Calu3 (cell line): Measurements from ENCODE around the gene PPP1R14B. TPM values are rescaled to one million over a fixed set of nuclear protein-coding genes. Genes with fewer than 3 reads are reported as not detected.
A peak's percentile ranks its signal among the peaks of the same experiment; 100 is the strongest.

Experiments
- BruUV-seq: library from RNA; stranded (reverse); fragments of 400-500 nt; replicated peaks from 2 replicates; lab custom pipeline; 2021; lab: Mats Ljungman, UMichigan
- CTCF ChIA-PET: fragments of 300-600 bp; sonication (Branson Sonifier 250); formaldehyde crosslinking; loops from one replicate; lab custom pipeline; 2022; ENCODE audit warnings: antibody characterized with exemption; lab: Charles Lee
- DNase-seq: peaks from one replicate; pipeline ENCODE4 v3.0.0; 2022
- H3K27ac Mint-ChIP-seq: one replicate; pipeline ENCODE4 v1.8.0; 2022; ENCODE audit warnings: mixed read lengths; ENCODE audit not compliant: unreplicated experiment
- H3K27me3 Mint-ChIP-seq: one replicate; pipeline ENCODE4 v1.8.0; 2022; ENCODE audit warnings: mixed read lengths; ENCODE audit not compliant: unreplicated experiment
- H3K36me3 Mint-ChIP-seq: one replicate; pipeline ENCODE4 v1.8.0; 2022; ENCODE audit warnings: mild to moderate bottlenecking, moderate library complexity, mixed read lengths; ENCODE audit not compliant: insufficient read depth, unreplicated experiment
- H3K4me1 Mint-ChIP-seq: one replicate; pipeline ENCODE4 v1.8.0; 2022; ENCODE audit warnings: mild to moderate bottlenecking, low read depth, mixed read lengths; ENCODE audit not compliant: unreplicated experiment
- H3K4me3 Mint-ChIP-seq: one replicate; pipeline ENCODE4 v1.8.0; 2022; ENCODE audit warnings: mild to moderate bottlenecking, low read depth, moderate library complexity, mixed read lengths; ENCODE audit not compliant: unreplicated experiment
- H3K9me3 Mint-ChIP-seq: one replicate; pipeline ENCODE4 v1.8.0; 2022; ENCODE audit warnings: low read depth, mixed read lengths; ENCODE audit not compliant: unreplicated experiment
- CTCF ChIP-seq: fragments of 200-600 bp; IDR thresholded peaks from one replicate; pipeline ENCODE4 v1.8.0; 2022; ENCODE audit warnings: antibody characterized with exemption; ENCODE audit not compliant: unreplicated experiment
- intact Hi-C: fragments of 100-400 bp; cut with micrococcal nuclease; formaldehyde crosslinking; loops from one replicate; pipeline ENCODE4 v1.10.0; 2022; ENCODE audit not compliant: unreplicated experiment
- total RNA-seq: library from RNA; stranded (reverse); gene quantifications from 2 replicates; pipeline ENCODE4 v1.2.3, GENCODE V29; 2022

PPP1R14B gene
- total RNA-seq, 1 experiment from 2014 or later, result 334 TPM

GRCh38 chr11:64239662-64240434, 6.9 kb downstream of the PPP1R14B start:
- Mint-ChIP-seq H3K36me3 (peaks cover 95% of the 10 kb centered on the region), H3K9me3 (no peaks in the 10 kb centered on the region), H3K4me3 (peak overlapping the region; percentile 96), H3K4me1 (peaks cover 42% of the 10 kb centered on the region), H3K27me3 (no peaks in the 10 kb centered on the region), H3K27ac (peak overlapping the region; percentile 89)
- BruUV-seq, result no TSS peak
- CTCF ChIA-PET, result interaction anchor here (0.5 kb wide), 1 partner anchor 34 kb away, joined by 3 read pairs; no protein-coding TSS in a partner anchor
- intact Hi-C loops, result loop anchor here (10.0 kb wide), 1 partner anchor 65 kb away; the partner anchor contains the start of genes CATSPERZ and ESRRA
- no peak for DNase-seq
- TF ChIP-seq CTCF, result no peak

- no peak for TF ChIP-seq CTCF
- Mint-ChIP-seq H3K27ac (no peak overlapping the region), H3K36me3 (peaks cover 90% of the 10 kb centered on the region), H3K4me1 (peaks cover 39% of the 10 kb centered on the region), H3K4me3 (no peak overlapping the region), H3K9me3 (no peaks in the 10 kb centered on the region), H3K27me3 (no peaks in the 10 kb centered on the region)
- BruUV-seq, result no TSS peak
- intact Hi-C loops, result no loop called here
- no peak for DNase-seq
- CTCF ChIA-PET, result no interaction called here
Observed at GRCh38 chr11:64238999-64239398, 7.7 kb downstream of the PPP1R14B start.

- no TSS peak for BruUV-seq
- peaks cover 89% of the 10 kb centered on the region for H3K36me3 Mint-ChIP-seq
- H3K9me3 Mint-ChIP-seq, result no peaks in the 10 kb centered on the region
- no peak for DNase-seq
- peak overlapping the region; percentile 51 for H3K4me3 Mint-ChIP-seq
- peaks cover 30% of the 10 kb centered on the region for H3K4me1 Mint-ChIP-seq
- no peak for TF ChIP-seq CTCF
- CTCF ChIA-PET, result interaction anchor here (0.6 to 1.6 kb wide), 5 partner anchors 12 to 117 kb away, joined by 3 to 6 read pairs (median 5); partner anchors contain the start of genes NUDT22 and TRPT1
- H3K27me3 Mint-ChIP-seq, result no peaks in the 10 kb centered on the region
- intact Hi-C loops, result no loop called here
- peak overlapping the region; percentile 88 for H3K27ac Mint-ChIP-seq
Observed at GRCh38 chr11:64238076-64238475, 8.7 kb downstream of the PPP1R14B start.

- Mint-ChIP-seq H3K4me3 (peak overlapping the region; percentile 51), H3K27ac (peak overlapping the region; percentile 88)
- no TSS peak for BruUV-seq
Observed at GRCh38 chr11:64237484-64237951, 9.2 kb downstream of the PPP1R14B start.

More at GRCh38 chr11:64237484-64237951, 9.2 kb downstream of the PPP1R14B start:
- Mint-ChIP-seq H3K9me3 (no peaks in the 10 kb centered on the region), H3K4me1 (peaks cover 25% of the 10 kb centered on the region), H3K27me3 (no peaks in the 10 kb centered on the region), H3K36me3 (peaks cover 89% of the 10 kb centered on the region)
- DNase-seq, result peak; percentile 83
- CTCF ChIA-PET, result interaction anchor here (0.6 to 1.6 kb wide), 6 partner anchors 9 to 118 kb away, joined by 3 to 7 read pairs (median 6); partner anchors contain the start of genes NUDT22, PPP1R14B and TRPT1
- intact Hi-C loops, result loop anchor here (2.0 kb wide), 1 partner anchor 53 kb away; no protein-coding TSS in a partner anchor
- no peak for TF ChIP-seq CTCF
